Measurements from ENCODE around the gene TRRAP.

Gene TRRAP

DNA sequence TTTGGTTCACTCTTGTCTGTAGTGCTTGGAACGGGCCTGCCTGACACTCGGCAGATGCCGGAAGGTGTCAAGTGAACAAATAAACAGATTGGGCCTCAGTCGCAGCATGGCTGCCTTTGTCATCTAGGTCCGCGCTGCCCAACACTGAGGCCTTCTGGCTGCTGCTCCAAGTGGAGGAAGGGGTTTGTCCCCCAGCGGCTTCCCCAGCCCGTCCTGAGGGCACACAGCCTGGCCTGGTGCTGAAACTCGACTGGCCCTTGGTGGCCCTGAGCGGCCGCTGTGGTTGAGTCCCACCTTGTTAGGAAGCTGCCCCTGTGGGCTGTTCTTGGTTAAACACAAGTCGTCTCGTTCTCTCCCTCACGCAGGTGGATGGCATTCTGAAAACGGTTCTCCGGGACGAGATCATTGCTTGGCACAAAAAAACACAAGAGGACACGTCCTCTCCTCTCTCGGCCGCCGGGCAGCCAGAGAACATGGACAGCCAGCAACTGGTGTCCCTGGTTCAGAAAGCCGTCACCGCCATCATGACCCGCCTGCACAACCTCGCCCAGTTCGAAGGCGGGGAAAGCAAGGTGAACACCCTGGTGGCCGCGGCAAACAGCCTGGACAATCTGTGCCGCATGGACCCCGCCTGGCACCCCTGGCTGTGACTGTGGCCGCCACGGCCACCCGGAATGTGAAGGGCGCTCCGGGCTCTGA is 133.5 kb downstream of the TRRAP start:
- TF ChIP-seq ZBTB7A (tag by site-specific recombination; IDR thresholded peaks at IDR 0.05; ENCODE audit: low read depth) (no peak), ZNF221 (tag by site-specific recombination; IDR thresholded peaks at IDR 0.05; ENCODE audit: borderline replicate concordance) (no peak), ZNF623 (tag by site-specific recombination; IDR thresholded peaks at IDR 0.05) (no peak), YY2 (tag by site-specific recombination; IDR thresholded peaks at IDR 0.05) (no peak), ZNF23 (tag by site-specific recombination; IDR thresholded peaks at IDR 0.05; ENCODE audit: borderline replicate concordance) (no peak), ZNF621 (tag by site-specific recombination; IDR thresholded peaks at IDR 0.05) (no peak), TCF7L2 (IDR thresholded peaks at IDR 0.05; ENCODE audit: borderline replicate concordance, low read depth, low read length) (no peak), OVOL3 (tag by site-specific recombination; IDR thresholded peaks at IDR 0.05) (no peak), ZSCAN30 (tag by site-specific recombination; IDR thresholded peaks at IDR 0.05) (no peak), ZSCAN16 (tag by site-specific recombination; IDR thresholded peaks at IDR 0.05) (no peak), ZNF549 (tag by site-specific recombination; IDR thresholded peaks at IDR 0.05) (no peak), ZNF223 (tag by site-specific recombination; IDR thresholded peaks at IDR 0.05) (no peak), PRDM1 (tag by site-specific recombination; IDR thresholded peaks at IDR 0.05) (no peak), YY1 (tag by site-specific recombination; IDR thresholded peaks at IDR 0.05) (no peak), ZNF629 (tag by site-specific recombination; IDR thresholded peaks at IDR 0.05) (no peak), ZBTB1 (tag by site-specific recombination; IDR thresholded peaks at IDR 0.05) (no peak), KLF9 (tag by site-specific recombination; IDR thresholded peaks at IDR 0.05; ENCODE audit: low read depth) (no peak)
- TF ChIP-seq, protein P1, sequence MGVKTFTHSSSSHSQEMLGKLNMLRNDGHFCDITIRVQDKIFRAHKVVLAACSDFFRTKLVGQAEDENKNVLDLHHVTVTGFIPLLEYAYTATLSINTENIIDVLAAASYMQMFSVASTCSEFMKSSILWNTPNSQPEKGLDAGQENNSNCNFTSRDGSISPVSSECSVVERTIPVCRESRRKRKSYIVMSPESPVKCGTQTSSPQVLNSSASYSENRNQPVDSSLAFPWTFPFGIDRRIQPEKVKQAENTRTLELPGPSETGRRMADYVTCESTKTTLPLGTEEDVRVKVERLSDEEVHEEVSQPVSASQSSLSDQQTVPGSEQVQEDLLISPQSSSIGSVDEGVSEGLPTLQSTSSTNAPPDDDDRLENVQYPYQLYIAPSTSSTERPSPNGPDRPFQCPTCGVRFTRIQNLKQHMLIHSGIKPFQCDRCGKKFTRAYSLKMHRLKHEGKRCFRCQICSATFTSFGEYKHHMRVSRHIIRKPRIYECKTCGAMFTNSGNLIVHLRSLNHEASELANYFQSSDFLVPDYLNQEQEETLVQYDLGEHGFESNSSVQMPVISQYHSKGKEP (tag by site-specific recombination; IDR thresholded peaks at IDR 0.05), result no peak
- TF ChIP-seq, protein P2, sequence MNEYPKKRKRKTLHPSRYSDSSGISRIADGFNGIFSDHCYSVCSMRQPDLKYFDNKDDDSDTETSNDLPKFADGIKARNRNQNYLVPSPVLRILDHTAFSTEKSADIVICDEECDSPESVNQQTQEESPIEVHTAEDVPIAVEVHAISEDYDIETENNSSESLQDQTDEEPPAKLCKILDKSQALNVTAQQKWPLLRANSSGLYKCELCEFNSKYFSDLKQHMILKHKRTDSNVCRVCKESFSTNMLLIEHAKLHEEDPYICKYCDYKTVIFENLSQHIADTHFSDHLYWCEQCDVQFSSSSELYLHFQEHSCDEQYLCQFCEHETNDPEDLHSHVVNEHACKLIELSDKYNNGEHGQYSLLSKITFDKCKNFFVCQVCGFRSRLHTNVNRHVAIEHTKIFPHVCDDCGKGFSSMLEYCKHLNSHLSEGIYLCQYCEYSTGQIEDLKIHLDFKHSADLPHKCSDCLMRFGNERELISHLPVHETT (tag by site-specific recombination; IDR thresholded peaks at IDR 0.05), result no peak
- no peak overlapping the region for H3K4me3 ChIP-seq (ENCODE audit: low read depth, low read length)
- ChIA-PET CTCF (interaction anchor here (0.7 kb wide), 1 partner anchor 27 kb away, joined by 3 read pairs; no protein-coding TSS in a partner anchor), POLR2A (no interaction called here)
- H3K4me1 ChIP-seq (ENCODE audit: control insufficient read depth, insufficient read depth, low read length), result no peaks in the 10 kb centered on the region
- peaks cover 23 to 81% of the 10 kb centered on the region in 2 experiments for H3K36me3 ChIP-seq (ENCODE audit: control insufficient read depth in 2 of 2, insufficient read depth in 1 of 2, low read length in 2 of 2)
- H3K9me3 ChIP-seq (ENCODE audit: control insufficient read depth, insufficient read depth, low read depth, low read length), result no peaks in the 10 kb centered on the region
- H3K27ac ChIP-seq (ENCODE audit: extremely low read depth, low read depth, low read length), result no peak overlapping the region

DNA sequence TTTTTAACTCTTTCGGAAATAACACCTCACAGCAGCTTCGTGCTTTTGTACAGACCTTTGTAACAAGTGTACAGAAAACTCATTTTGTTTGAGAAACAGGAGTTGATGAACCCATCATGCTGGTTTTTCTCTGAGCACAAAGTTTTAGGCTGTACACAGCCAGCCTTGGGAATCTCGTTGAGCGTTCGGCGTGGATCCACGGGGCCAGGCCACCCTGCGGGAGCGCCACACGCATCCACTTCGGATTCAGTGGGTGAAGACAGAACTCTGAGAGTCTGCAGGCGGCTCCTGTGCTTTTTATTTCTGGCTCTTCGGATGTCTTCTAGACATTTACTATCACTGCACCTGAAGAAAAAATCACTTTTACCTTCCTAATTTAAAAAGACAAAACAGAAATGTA is 134.4 kb downstream of the TRRAP start:
- CTCF ChIA-PET, result interaction anchor here (0.9 kb wide), 1 partner anchor 48 kb away, joined by 3 read pairs; no protein-coding TSS in a partner anchor
- H3K27ac ChIP-seq (ENCODE audit: extremely low read depth, low read depth, low read length), result no peak overlapping the region
- POLR2A ChIA-PET, result no interaction called here
- H3K4me1 ChIP-seq (ENCODE audit: control insufficient read depth, insufficient read depth, low read length), result no peaks in the 10 kb centered on the region
- no peaks in the 10 kb centered on the region for H3K9me3 ChIP-seq (ENCODE audit: control insufficient read depth, insufficient read depth, low read depth, low read length)
- no peak overlapping the region for H3K4me3 ChIP-seq (ENCODE audit: low read depth, low read length)
- H3K36me3 ChIP-seq (ENCODE audit: control insufficient read depth in 2 of 2, insufficient read depth in 1 of 2, low read length in 2 of 2), result peaks cover 22 to 77% of the 10 kb centered on the region in 2 experiments
- TF ChIP-seq, protein P3, sequence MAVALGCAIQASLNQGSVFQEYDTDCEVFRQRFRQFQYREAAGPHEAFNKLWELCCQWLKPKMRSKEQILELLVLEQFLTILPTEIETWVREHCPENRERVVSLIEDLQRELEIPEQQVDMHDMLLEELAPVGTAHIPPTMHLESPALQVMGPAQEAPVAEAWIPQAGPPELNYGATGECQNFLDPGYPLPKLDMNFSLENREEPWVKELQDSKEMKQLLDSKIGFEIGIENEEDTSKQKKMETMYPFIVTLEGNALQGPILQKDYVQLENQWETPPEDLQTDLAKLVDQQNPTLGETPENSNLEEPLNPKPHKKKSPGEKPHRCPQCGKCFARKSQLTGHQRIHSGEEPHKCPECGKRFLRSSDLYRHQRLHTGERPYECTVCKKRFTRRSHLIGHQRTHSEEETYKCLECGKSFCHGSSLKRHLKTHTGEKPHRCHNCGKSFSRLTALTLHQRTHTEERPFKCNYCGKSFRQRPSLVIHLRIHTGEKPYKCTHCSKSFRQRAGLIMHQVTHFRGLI (tag by site-specific recombination; IDR thresholded peaks at IDR 0.05), result no peak
- no peak for TF ChIP-seq ZNF510 (tag by site-specific recombination; IDR thresholded peaks at IDR 0.05; ENCODE audit: insufficient replicate concordance)
- no peak for TF ChIP-seq ZNF843 (tag by site-specific recombination; IDR thresholded peaks at IDR 0.05)
- TF ChIP-seq ZNF274 (IDR thresholded peaks at IDR 0.05; ENCODE audit: low read length), result no peak
- TF ChIP-seq ZNF274 (tag by site-specific recombination; IDR thresholded peaks at IDR 0.05; ENCODE audit: borderline replicate concordance), result no peak
- no peak for TF ChIP-seq ZFP41 (tag by site-specific recombination; IDR thresholded peaks at IDR 0.05; ENCODE audit: borderline replicate concordance)
- TF ChIP-seq, protein P4, sequence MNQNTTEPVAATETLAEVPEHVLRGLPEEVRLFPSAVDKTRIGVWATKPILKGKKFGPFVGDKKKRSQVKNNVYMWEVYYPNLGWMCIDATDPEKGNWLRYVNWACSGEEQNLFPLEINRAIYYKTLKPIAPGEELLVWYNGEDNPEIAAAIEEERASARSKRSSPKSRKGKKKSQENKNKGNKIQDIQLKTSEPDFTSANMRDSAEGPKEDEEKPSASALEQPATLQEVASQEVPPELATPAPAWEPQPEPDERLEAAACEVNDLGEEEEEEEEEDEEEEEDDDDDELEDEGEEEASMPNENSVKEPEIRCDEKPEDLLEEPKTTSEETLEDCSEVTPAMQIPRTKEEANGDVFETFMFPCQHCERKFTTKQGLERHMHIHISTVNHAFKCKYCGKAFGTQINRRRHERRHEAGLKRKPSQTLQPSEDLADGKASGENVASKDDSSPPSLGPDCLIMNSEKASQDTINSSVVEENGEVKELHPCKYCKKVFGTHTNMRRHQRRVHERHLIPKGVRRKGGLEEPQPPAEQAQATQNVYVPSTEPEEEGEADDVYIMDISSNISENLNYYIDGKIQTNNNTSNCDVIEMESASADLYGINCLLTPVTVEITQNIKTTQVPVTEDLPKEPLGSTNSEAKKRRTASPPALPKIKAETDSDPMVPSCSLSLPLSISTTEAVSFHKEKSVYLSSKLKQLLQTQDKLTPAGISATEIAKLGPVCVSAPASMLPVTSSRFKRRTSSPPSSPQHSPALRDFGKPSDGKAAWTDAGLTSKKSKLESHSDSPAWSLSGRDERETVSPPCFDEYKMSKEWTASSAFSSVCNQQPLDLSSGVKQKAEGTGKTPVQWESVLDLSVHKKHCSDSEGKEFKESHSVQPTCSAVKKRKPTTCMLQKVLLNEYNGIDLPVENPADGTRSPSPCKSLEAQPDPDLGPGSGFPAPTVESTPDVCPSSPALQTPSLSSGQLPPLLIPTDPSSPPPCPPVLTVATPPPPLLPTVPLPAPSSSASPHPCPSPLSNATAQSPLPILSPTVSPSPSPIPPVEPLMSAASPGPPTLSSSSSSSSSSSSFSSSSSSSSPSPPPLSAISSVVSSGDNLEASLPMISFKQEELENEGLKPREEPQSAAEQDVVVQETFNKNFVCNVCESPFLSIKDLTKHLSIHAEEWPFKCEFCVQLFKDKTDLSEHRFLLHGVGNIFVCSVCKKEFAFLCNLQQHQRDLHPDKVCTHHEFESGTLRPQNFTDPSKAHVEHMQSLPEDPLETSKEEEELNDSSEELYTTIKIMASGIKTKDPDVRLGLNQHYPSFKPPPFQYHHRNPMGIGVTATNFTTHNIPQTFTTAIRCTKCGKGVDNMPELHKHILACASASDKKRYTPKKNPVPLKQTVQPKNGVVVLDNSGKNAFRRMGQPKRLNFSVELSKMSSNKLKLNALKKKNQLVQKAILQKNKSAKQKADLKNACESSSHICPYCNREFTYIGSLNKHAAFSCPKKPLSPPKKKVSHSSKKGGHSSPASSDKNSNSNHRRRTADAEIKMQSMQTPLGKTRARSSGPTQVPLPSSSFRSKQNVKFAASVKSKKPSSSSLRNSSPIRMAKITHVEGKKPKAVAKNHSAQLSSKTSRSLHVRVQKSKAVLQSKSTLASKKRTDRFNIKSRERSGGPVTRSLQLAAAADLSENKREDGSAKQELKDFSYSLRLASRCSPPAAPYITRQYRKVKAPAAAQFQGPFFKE (tag by site-specific recombination; IDR thresholded peaks at IDR 0.05; ENCODE audit: borderline replicate concordance), result no peak

All from HEK293 (cell line).